Right atrium auricular region (tissue), 2 donors: ENCODE results near the gene EVC2. TPM values are rescaled to one million over a fixed set of nuclear protein-coding genes. Genes with fewer than 3 reads are reported as not detected.

Experiments used
- DNase-seq: peaks from one replicate; pipeline ENCODE4 v3.0.0-alpha.2; 2019; ENCODE audit warnings: low spot score
- H3K27ac ChIP-seq, 2 donors: fragments of 200-600 bp; sonication (generic); 1 replicate in 1 of 2; 2 replicates in 1 of 2; pipeline ENCODE4 v1.5.1; 2016 to 2019
- H3K27me3 ChIP-seq, 2 donors: fragments of 200-600 bp; sonication (generic); one replicate each; pipeline versions ENCODE4 v1.5.1 to v1.6.0; 2017 to 2019
- H3K36me3 ChIP-seq: fragments of 200-600 bp; sonication (generic); one replicate; pipeline ENCODE4 v1.5.1; 2016
- H3K4me1 ChIP-seq, 2 donors: fragments of 200-600 bp; sonication (generic); one replicate each; pipeline versions ENCODE4 v1.5.1 to v1.6.0; 2017 to 2019
- H3K4me3 ChIP-seq, 2 donors: fragments of 200-600 bp; sonication (generic); 1 replicate in 1 of 2; 2 replicates in 1 of 2; pipeline ENCODE4 v1.5.1; 2017 to 2019; ENCODE audit warnings: mild to moderate bottlenecking in 1 of 2, moderate library complexity in 1 of 2
- H3K9me3 ChIP-seq, 2 donors: fragments of 200-600 bp; sonication (generic); one replicate each; pipeline ENCODE4 v1.5.1; 2019
- CTCF ChIP-seq, 2 donors: fragments of 200-600 bp; sonication (generic); IDR thresholded peaks; one replicate each; pipeline ENCODE4 v1.5.1; 2019; ENCODE audit warnings: antibody characterized with exemption in 2 of 2
- total RNA-seq, 2 donors: library from RNA; depleted of rRNA; stranded (reverse); fragments of >200 nt; gene quantifications; one replicate each; pipeline ENCODE4 v1.1.0, GENCODE V29; 2016

Gene EVC2
- total RNA-seq, 2 donors from 2014 or later: 2.6 to 7.0 TPM

- peaks cover 57% of the 10 kb centered on the region for H3K36me3 ChIP-seq
- H3K4me1 ChIP-seq: no peaks in the 10 kb centered on the region
- DNase-seq: peak; percentile 34
- H3K27ac ChIP-seq: no peak overlapping the region
- no peak for TF ChIP-seq CTCF (IDR thresholded peaks at IDR 0.05)
- H3K9me3 ChIP-seq: no peaks in the 10 kb centered on the region
- no peak overlapping the region for H3K4me3 ChIP-seq
- H3K27me3 ChIP-seq: no peaks in the 10 kb centered on the region
These were observed 44.2 kb upstream of the EVC2 start for GRCh38 chr4:5752376-5753184.

- peak; percentile 49 for DNase-seq
- peaks cover 50% of the 10 kb centered on the region for H3K36me3 ChIP-seq
- no peaks in the 10 kb centered on the region for H3K27me3 ChIP-seq
- peaks cover 0 to 6% of the 10 kb centered on the region in 2 donors for H3K4me1 ChIP-seq
- H3K27ac ChIP-seq: no peak overlapping the region
- TF ChIP-seq CTCF (IDR thresholded peaks at IDR 0.05): no peak
- H3K4me3 ChIP-seq: no peak overlapping the region
- no peaks in the 10 kb centered on the region for H3K9me3 ChIP-seq
These were observed 43.5 kb upstream of the EVC2 start for GRCh38 chr4:5751666-5752375.

GRCh38 chr4:5750946-5751665 lies 42.7 kb upstream of the EVC2 start:
- DNase-seq: peak; percentile 56
- H3K4me3 ChIP-seq: no peak overlapping the region
- H3K36me3 ChIP-seq: peaks cover 43% of the 10 kb centered on the region
- H3K27ac ChIP-seq: no peak overlapping the region
- H3K4me1 ChIP-seq: peaks cover 0 to 12% of the 10 kb centered on the region in 2 donors
- no peak for TF ChIP-seq CTCF (IDR thresholded peaks at IDR 0.05)
- H3K9me3 ChIP-seq: no peaks in the 10 kb centered on the region
- no peaks in the 10 kb centered on the region for H3K27me3 ChIP-seq

- no peak for TF ChIP-seq CTCF (IDR thresholded peaks at IDR 0.05)
- no peaks in the 10 kb centered on the region for H3K27me3 ChIP-seq
- no peak for DNase-seq
- H3K36me3 ChIP-seq: peaks cover 36% of the 10 kb centered on the region
- peaks cover 0 to 12% of the 10 kb centered on the region in 2 donors for H3K4me1 ChIP-seq
- H3K27ac ChIP-seq: no peak overlapping the region
- H3K9me3 ChIP-seq: no peaks in the 10 kb centered on the region
- no peak overlapping the region for H3K4me3 ChIP-seq
These were observed 41.9 kb upstream of the EVC2 start for GRCh38 chr4:5750052-5750945.

GRCh38 chr4:5749568-5749967 lies 41.2 kb upstream of the EVC2 start:
- DNase-seq: no peak
- Histone ChIP-seq H3K4me1 (peaks cover 0 to 12% of the 10 kb centered on the region in 2 donors), H3K27me3 (no peaks in the 10 kb centered on the region), H3K9me3 (no peaks in the 10 kb centered on the region), H3K4me3 (no peak overlapping the region), H3K27ac (no peak overlapping the region), H3K36me3 (peaks cover 29% of the 10 kb centered on the region)
- TF ChIP-seq CTCF (IDR thresholded peaks at IDR 0.05): no peak
